ENCODE data around the gene LRRC74A.

The LRRC74A gene

DNA sequence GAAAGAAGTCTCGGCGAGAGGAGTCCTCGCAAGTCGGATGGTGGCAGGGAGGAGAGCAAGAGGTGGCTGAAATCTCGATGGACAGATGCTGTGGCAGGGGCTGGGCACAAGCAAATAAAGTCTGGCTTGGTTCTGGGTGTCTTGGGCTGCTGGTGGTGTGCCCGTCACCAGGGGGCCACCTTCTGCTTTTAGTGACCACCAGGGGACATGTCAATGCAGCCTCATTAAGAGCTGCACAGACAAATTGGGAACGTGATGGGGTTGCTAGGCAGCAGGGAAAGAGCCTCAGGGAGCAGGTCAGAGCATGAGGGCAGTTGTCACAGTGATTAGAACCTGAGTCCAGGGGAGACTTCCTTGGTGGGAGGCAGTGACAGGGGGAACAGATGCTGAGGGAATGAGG lies 44.0 kb downstream of the LRRC74A start:
- H3K36me3 ChIP-seq (ENCODE audit: insufficient read depth, low read length) = no peaks in the 10 kb centered on the region
- H4K20me1 ChIP-seq (ENCODE audit: insufficient read depth, low read length, poor library complexity, severe bottlenecking) = no peaks in the 10 kb centered on the region
- H3K27me3 ChIP-seq (ENCODE audit: insufficient read depth, low read length, poor library complexity, severe bottlenecking) = no peaks in the 10 kb centered on the region
- no peak overlapping the region for H3K4me3 ChIP-seq (ENCODE audit: low read length, poor library complexity, severe bottlenecking)
- H3K4me1 ChIP-seq (ENCODE audit: insufficient read depth, low read length, poor library complexity, severe bottlenecking) = no peaks in the 10 kb centered on the region
- no peaks in the 10 kb centered on the region for H3K9me2 ChIP-seq (replicated peaks; ENCODE audit: low read depth, low read length)
- H2AFZ ChIP-seq (ENCODE audit: low read length) = no peak overlapping the region
- no peaks in the 10 kb centered on the region for H3F3A ChIP-seq (ENCODE audit: low read depth)
- TF ChIP-seq EZH2phosphoT487 (IDR thresholded peaks at IDR 0.05; ENCODE audit: borderline replicate concordance) = no peak
- TF ChIP-seq, protein P1, sequence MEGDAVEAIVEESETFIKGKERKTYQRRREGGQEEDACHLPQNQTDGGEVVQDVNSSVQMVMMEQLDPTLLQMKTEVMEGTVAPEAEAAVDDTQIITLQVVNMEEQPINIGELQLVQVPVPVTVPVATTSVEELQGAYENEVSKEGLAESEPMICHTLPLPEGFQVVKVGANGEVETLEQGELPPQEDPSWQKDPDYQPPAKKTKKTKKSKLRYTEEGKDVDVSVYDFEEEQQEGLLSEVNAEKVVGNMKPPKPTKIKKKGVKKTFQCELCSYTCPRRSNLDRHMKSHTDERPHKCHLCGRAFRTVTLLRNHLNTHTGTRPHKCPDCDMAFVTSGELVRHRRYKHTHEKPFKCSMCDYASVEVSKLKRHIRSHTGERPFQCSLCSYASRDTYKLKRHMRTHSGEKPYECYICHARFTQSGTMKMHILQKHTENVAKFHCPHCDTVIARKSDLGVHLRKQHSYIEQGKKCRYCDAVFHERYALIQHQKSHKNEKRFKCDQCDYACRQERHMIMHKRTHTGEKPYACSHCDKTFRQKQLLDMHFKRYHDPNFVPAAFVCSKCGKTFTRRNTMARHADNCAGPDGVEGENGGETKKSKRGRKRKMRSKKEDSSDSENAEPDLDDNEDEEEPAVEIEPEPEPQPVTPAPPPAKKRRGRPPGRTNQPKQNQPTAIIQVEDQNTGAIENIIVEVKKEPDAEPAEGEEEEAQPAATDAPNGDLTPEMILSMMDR (conservative IDR thresholded peaks at IDR 0.05; ENCODE audit: low read length) = peak; percentile 71
- H3K4me2 ChIP-seq (ENCODE audit: low read depth, low read length, poor library complexity, severe bottlenecking) = no peak overlapping the region
- H3K9ac ChIP-seq (ENCODE audit: low read depth, low read length, poor library complexity, severe bottlenecking) = no peak overlapping the region
- no peaks in the 10 kb centered on the region for H3K79me2 ChIP-seq (ENCODE audit: insufficient read depth, low read length)
- H3K9me3 ChIP-seq (ENCODE audit: insufficient read depth, low read depth, low read length) = no peaks in the 10 kb centered on the region

DNA sequence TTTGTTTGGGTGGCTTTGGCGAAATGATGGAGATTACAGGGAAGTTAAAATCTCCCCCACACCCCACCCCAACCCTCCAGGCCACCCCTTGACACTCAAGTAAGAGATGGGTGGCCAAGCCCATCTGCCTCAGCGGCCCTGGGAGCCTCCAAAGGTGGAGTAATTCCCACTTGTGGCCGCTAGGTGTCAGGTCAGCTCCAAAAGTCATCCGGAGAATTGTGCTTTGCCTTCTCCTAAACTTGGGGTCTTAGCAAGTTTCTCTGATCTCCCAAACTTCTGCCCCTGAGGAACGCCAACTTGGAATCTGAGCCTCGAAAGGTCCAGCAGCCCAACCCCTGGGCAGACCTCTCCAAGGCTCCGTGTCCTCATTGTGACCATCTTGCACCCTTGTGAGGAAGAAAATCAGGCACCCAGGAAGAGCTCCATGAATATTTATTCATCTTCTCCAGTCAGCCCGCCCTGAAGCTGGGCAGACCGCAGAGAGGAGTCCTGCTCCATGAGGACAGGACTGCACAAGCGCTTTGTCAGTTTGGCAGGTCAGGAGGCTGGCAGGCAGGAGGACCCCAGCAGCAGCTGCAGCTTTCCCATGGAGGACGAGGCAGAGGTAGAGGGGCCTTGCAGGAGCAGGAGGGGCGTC lies 46.7 kb downstream of the LRRC74A start:
- no peak overlapping the region for H3K9ac ChIP-seq (ENCODE audit: low read depth, low read length, poor library complexity, severe bottlenecking)
- no peaks in the 10 kb centered on the region for H3F3A ChIP-seq (ENCODE audit: low read depth)
- no peak overlapping the region for H3K4me2 ChIP-seq (ENCODE audit: low read depth, low read length, poor library complexity, severe bottlenecking)
- no peak for TF ChIP-seq EZH2phosphoT487 (IDR thresholded peaks at IDR 0.05; ENCODE audit: borderline replicate concordance)
- TF ChIP-seq, protein P1 (conservative IDR thresholded peaks at IDR 0.05; ENCODE audit: low read length) = peak; percentile 91
- H3K36me3 ChIP-seq (ENCODE audit: insufficient read depth, low read length) = no peaks in the 10 kb centered on the region
- no peaks in the 10 kb centered on the region for H3K9me3 ChIP-seq (ENCODE audit: insufficient read depth, low read depth, low read length)
- no peaks in the 10 kb centered on the region for H3K9me2 ChIP-seq (replicated peaks; ENCODE audit: low read depth, low read length)
- H3K79me2 ChIP-seq (ENCODE audit: insufficient read depth, low read length) = no peaks in the 10 kb centered on the region
- H3K4me3 ChIP-seq (ENCODE audit: low read length, poor library complexity, severe bottlenecking) = no peak overlapping the region
- peak overlapping the region; percentile 70 for H2AFZ ChIP-seq (ENCODE audit: low read length)
- H4K20me1 ChIP-seq (ENCODE audit: insufficient read depth, low read length, poor library complexity, severe bottlenecking) = no peaks in the 10 kb centered on the region
- no peaks in the 10 kb centered on the region for H3K4me1 ChIP-seq (ENCODE audit: insufficient read depth, low read length, poor library complexity, severe bottlenecking)
- H3K27me3 ChIP-seq (ENCODE audit: insufficient read depth, low read length, poor library complexity, severe bottlenecking) = no peaks in the 10 kb centered on the region

DNA sequence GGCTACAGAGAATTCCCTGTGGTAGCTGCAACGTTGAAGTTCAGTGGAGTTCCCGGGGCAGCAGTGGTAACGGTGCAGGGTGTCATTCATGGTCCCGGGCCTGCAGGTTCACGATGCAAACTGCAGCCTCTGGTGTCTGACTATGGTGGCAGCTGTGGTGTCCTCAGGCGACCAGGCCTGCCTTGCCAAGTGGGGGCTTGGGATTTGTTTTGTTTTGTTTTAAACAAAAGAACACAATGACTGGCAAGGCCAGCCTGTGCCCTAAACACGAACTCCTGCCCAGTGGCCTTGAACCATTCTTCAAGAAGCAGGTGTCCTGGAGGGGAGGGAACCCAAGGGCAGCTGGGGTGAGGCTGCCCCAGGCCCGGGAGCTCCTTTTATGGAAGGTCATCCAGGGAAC lies 48.5 kb downstream of the LRRC74A start:
- Histone ChIP-seq H3K9ac (ENCODE audit: low read depth, low read length, poor library complexity, severe bottlenecking) (no peak overlapping the region), H3K4me2 (ENCODE audit: low read depth, low read length, poor library complexity, severe bottlenecking) (no peak overlapping the region), H3K79me2 (ENCODE audit: insufficient read depth, low read length) (no peaks in the 10 kb centered on the region), H3K9me3 (ENCODE audit: insufficient read depth, low read depth, low read length) (no peaks in the 10 kb centered on the region), H3K4me3 (ENCODE audit: low read length, poor library complexity, severe bottlenecking) (no peak overlapping the region), H4K20me1 (ENCODE audit: insufficient read depth, low read length, poor library complexity, severe bottlenecking) (no peaks in the 10 kb centered on the region), H3K27me3 (ENCODE audit: insufficient read depth, low read length, poor library complexity, severe bottlenecking) (no peaks in the 10 kb centered on the region), H3K36me3 (ENCODE audit: insufficient read depth, low read length) (no peaks in the 10 kb centered on the region), H2AFZ (ENCODE audit: low read length) (no peak overlapping the region), H3K9me2 (replicated peaks; ENCODE audit: low read depth, low read length) (no peaks in the 10 kb centered on the region), H3K4me1 (ENCODE audit: insufficient read depth, low read length, poor library complexity, severe bottlenecking) (no peaks in the 10 kb centered on the region), H3F3A (ENCODE audit: low read depth) (no peaks in the 10 kb centered on the region)
- TF ChIP-seq EZH2phosphoT487 (IDR thresholded peaks at IDR 0.05; ENCODE audit: borderline replicate concordance) = no peak
- TF ChIP-seq, protein P1 (conservative IDR thresholded peaks at IDR 0.05; ENCODE audit: low read length) = no peak

All from Loucy (cell line).